ENCODE results near the gene PML. TPM values are rescaled to one million over a fixed set of nuclear protein-coding genes. Genes with fewer than 3 reads are reported as not detected.

The PML gene
- total and polyA plus RNA-seq, 2 of the 4 experiments (the other 2 are of a cell fraction), result 8.8 to 22.6 TPM

DNA sequence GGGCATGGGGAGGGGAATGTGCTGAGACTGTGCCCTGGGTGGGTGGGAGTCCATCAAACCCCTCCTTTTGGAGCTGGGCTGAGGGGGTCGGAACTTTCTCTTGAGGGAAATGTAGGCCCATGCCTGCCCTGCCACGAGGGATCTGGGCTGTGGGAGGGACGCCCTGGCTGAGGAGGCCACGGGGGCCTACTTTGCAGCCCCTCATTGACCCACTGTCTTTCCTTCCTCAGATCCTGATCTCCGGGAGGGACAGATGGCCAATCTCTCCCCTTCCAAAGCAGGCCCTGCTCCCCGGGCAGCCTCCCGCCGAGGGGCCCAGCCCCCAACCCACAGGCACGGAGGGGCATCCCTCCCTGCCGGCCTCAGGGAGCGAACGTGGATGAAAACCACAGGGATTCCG is 42.9 kb upstream of the PML start:
- H3K14ac ChIP-seq (replicated peaks; ENCODE audit: low read depth, low read length), result peak overlapping the region; percentile 71
- in situ Hi-C loops (cut with MboI; ENCODE audit: low sequenced_read_pairs) (no loop called here), intact Hi-C loops (cut with micrococcal nuclease) (loop anchor here (1.0 kb wide), 1 partner anchor 13 kb away; no protein-coding TSS in a partner anchor), dilution Hi-C loops (cut with HindIII; ENCODE audit: low sequenced_read_pairs, unreplicated experiment) (no loop called here)
- no peaks in the 10 kb centered on the region for H3K9me3 ChIP-seq (ENCODE audit: control insufficient read depth, insufficient read depth, low read length)
- peak overlapping the region; percentile 76 for H3K4ac ChIP-seq (ENCODE audit: low read depth, low read length)
- DNase-seq (no peak), ATAC-seq (ENCODE audit: low read depth) (no peak)
- peaks cover 51% of the 10 kb centered on the region for H3K36me3 ChIP-seq (ENCODE audit: control insufficient read depth, insufficient read depth, low read length)
- H4K5ac ChIP-seq (ENCODE audit: low read depth, low read length), result peak overlapping the region; percentile 19; the same call in 1 of the 2 replicates
- H2BK20ac ChIP-seq (ENCODE audit: low read depth, low read length), result peak overlapping the region; percentile 57
- H2BK15ac ChIP-seq (ENCODE audit: low read depth, low read length), result peak overlapping the region; percentile 68; the same call in 1 of the 3 replicates
- no peak overlapping the region; the same call in 1 of the 2 replicates for H3K4me2 ChIP-seq (ENCODE audit: low read depth, low read length)
- H2AFZ ChIP-seq (replicated peaks; ENCODE audit: low read length, poor library complexity), result peak overlapping the region; percentile 3
- H3K18ac ChIP-seq (ENCODE audit: low read depth, low read length), result peak overlapping the region; percentile 46
- TF ChIP-seq, protein P1, sequence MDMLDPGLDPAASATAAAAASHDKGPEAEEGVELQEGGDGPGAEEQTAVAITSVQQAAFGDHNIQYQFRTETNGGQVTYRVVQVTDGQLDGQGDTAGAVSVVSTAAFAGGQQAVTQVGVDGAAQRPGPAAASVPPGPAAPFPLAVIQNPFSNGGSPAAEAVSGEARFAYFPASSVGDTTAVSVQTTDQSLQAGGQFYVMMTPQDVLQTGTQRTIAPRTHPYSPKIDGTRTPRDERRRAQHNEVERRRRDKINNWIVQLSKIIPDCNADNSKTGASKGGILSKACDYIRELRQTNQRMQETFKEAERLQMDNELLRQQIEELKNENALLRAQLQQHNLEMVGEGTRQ (IDR thresholded peaks at IDR 0.05; ENCODE audit: low read depth, low read length), result no peak
- TF ChIP-seq MAFK (IDR thresholded peaks at IDR 0.05; ENCODE audit: low read depth, low read length) (no peak), MXI1 (IDR thresholded peaks at IDR 0.05; ENCODE audit: borderline replicate concordance, low read depth, low read length) (no peak), BHLHE40 (IDR thresholded peaks at IDR 0.05; ENCODE audit: low read depth, low read length) (no peak), RCOR1 (IDR thresholded peaks at IDR 0.05; ENCODE audit: insufficient replicate concordance, low read length) (no peak), MAZ (IDR thresholded peaks at IDR 0.05; ENCODE audit: borderline replicate concordance, low read depth, low read length) (no peak), RAD21 (IDR thresholded peaks at IDR 0.05; ENCODE audit: low read length) (no peak), POLR2A (IDR thresholded peaks at IDR 0.05; ENCODE audit: low read depth, low read length) (no peak), CHD1 (IDR thresholded peaks at IDR 0.05; ENCODE audit: low read depth, low read length) (no peak), CTCF (conservative IDR thresholded peaks at IDR 0.05; ENCODE audit: low read depth, low read length) (no peak), CEBPB (IDR thresholded peaks at IDR 0.05; ENCODE audit: low read depth, low read length) (no peak), RFX5 (IDR thresholded peaks at IDR 0.05; ENCODE audit: low read depth, low read length) (no peak), SMC3 (IDR thresholded peaks at IDR 0.05; ENCODE audit: low read depth, low read length) (no peak)
- TF ChIP-seq, protein P2, sequence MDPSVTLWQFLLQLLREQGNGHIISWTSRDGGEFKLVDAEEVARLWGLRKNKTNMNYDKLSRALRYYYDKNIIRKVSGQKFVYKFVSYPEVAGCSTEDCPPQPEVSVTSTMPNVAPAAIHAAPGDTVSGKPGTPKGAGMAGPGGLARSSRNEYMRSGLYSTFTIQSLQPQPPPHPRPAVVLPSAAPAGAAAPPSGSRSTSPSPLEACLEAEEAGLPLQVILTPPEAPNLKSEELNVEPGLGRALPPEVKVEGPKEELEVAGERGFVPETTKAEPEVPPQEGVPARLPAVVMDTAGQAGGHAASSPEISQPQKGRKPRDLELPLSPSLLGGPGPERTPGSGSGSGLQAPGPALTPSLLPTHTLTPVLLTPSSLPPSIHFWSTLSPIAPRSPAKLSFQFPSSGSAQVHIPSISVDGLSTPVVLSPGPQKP (IDR thresholded peaks at IDR 0.05; ENCODE audit: borderline replicate concordance, low read depth, low read length), result no peak
- peak overlapping the region; percentile 50 for H2BK120ac ChIP-seq (ENCODE audit: low read depth, low read length)
- CTCF ChIA-PET, result interaction anchor here (0.7 to 2.1 kb wide), 15 partner anchors 10 to 369 kb away, joined by 3 to 13 read pairs (median 3); no protein-coding TSS in a partner anchor
- H2BK5ac ChIP-seq (ENCODE audit: low read depth, low read length, poor library complexity, severe bottlenecking), result peak overlapping the region; percentile 70
- H2AK5ac ChIP-seq (ENCODE audit: low read depth, low read length), result peak overlapping the region; percentile 85
- H3K4me3 ChIP-seq (ENCODE audit: insufficient read depth, low read depth, low read length), result no peak overlapping the region
- BruUV-seq (replicated peaks), result no TSS peak
- H3K23ac ChIP-seq (ENCODE audit: low read depth, low read length), result peak overlapping the region; percentile 63; the same call in 1 of the 2 replicates
- peak overlapping the region; percentile 59 for H2AK9ac ChIP-seq (replicated peaks; ENCODE audit: low read depth, low read length, poor library complexity)
- H3K4me1 ChIP-seq (ENCODE audit: control insufficient read depth, insufficient read depth, low read length), result peaks cover 18% of the 10 kb centered on the region
- WGBS, 2 experiments (ENCODE audit: extremely low coverage in 2 of 2, insufficient read length in 1 of 2), result 34% methylated on average over 3 of the region's 13 CpGs; no CpG with 5 or more reads in 1 of the 2 experiments
- peak overlapping the region; percentile 5; the same call in 1 of the 2 replicates for H3K56ac ChIP-seq (ENCODE audit: extremely low read depth, insufficient read depth, low read length)
- H3K27ac ChIP-seq (ENCODE audit: insufficient read depth, low read length), result peak overlapping the region; percentile 79
- peaks cover 7% of the 10 kb centered on the region for H3K9me1 ChIP-seq (ENCODE audit: insufficient read depth, low read length)
- H4K20me1 ChIP-seq (ENCODE audit: insufficient read depth, low read length), result 0 out of 2 replicates have a peak, but pooled peaks cover 2% of the 10 kb centered on the region
- peak overlapping the region; percentile 42 for H3K9ac ChIP-seq (ENCODE audit: low read depth, low read length)
- H4K8ac ChIP-seq (ENCODE audit: low read depth in 2 of 2, low read length in 2 of 2), result peak overlapping the region; percentile 60 to 88
- peak overlapping the region; percentile 46 for H4K91ac ChIP-seq (ENCODE audit: insufficient read depth, low read depth, low read length)
- no peaks in the 10 kb centered on the region for H3K27me3 ChIP-seq (ENCODE audit: control insufficient read depth, insufficient read depth, low read length)
- POLR2A ChIA-PET (ENCODE audit: unreplicated experiment), result interaction anchor here (0.7 to 0.9 kb wide), 3 partner anchors 11 to 482 kb away, joined by 3 to 6 read pairs (median 5); no protein-coding TSS in a partner anchor
- 0 out of 4 replicates have a peak, but pooled peaks cover 0 to 3% of the 10 kb centered on the region in 2 experiments for H3K79me1 ChIP-seq (ENCODE audit: low read depth in 1 of 2, low read length in 2 of 2)

Measured in IMR-90 (cell line).